Calu3 (cell line): ENCODE results near the gene PTPN21. TPM values are rescaled to one million over a fixed set of nuclear protein-coding genes. Genes with fewer than 3 reads are reported as not detected.

ENCODE experiments used
- BruUV-seq: library from RNA; stranded (reverse); fragments of 400-500 nt; replicated peaks from 2 replicates; lab custom pipeline; 2021; lab: Mats Ljungman, UMichigan
- CTCF ChIA-PET: fragments of 300-600 bp; sonication (Branson Sonifier 250); formaldehyde crosslinking; loops from one replicate; lab custom pipeline; 2022; ENCODE audit warnings: antibody characterized with exemption; lab: Charles Lee
- DNase-seq: peaks from one replicate; pipeline ENCODE4 v3.0.0; 2022
- H3K27ac Mint-ChIP-seq: one replicate; pipeline ENCODE4 v1.8.0; 2022; ENCODE audit warnings: mixed read lengths; ENCODE audit not compliant: unreplicated experiment
- H3K27me3 Mint-ChIP-seq: one replicate; pipeline ENCODE4 v1.8.0; 2022; ENCODE audit warnings: mixed read lengths; ENCODE audit not compliant: unreplicated experiment
- H3K36me3 Mint-ChIP-seq: one replicate; pipeline ENCODE4 v1.8.0; 2022; ENCODE audit warnings: mild to moderate bottlenecking, moderate library complexity, mixed read lengths; ENCODE audit not compliant: insufficient read depth, unreplicated experiment
- H3K4me1 Mint-ChIP-seq: one replicate; pipeline ENCODE4 v1.8.0; 2022; ENCODE audit warnings: mild to moderate bottlenecking, low read depth, mixed read lengths; ENCODE audit not compliant: unreplicated experiment
- H3K4me3 Mint-ChIP-seq: one replicate; pipeline ENCODE4 v1.8.0; 2022; ENCODE audit warnings: mild to moderate bottlenecking, low read depth, moderate library complexity, mixed read lengths; ENCODE audit not compliant: unreplicated experiment
- H3K9me3 Mint-ChIP-seq: one replicate; pipeline ENCODE4 v1.8.0; 2022; ENCODE audit warnings: low read depth, mixed read lengths; ENCODE audit not compliant: unreplicated experiment
- intact Hi-C: fragments of 100-400 bp; cut with micrococcal nuclease; formaldehyde crosslinking; loops from one replicate; pipeline ENCODE4 v1.10.0; 2022; ENCODE audit not compliant: unreplicated experiment
- total RNA-seq: library from RNA; stranded (reverse); gene quantifications from 2 replicates; pipeline ENCODE4 v1.2.3, GENCODE V29; 2022
- TF ChIP-seq, protein P1 (sequence below): fragments of 200-600 bp; IDR thresholded peaks from one replicate; pipeline ENCODE4 v1.8.0; 2022; ENCODE audit warnings: antibody characterized with exemption; ENCODE audit not compliant: unreplicated experiment

PTPN21 gene
- total RNA-seq, 1 experiment from 2014 or later = 10.0 TPM

GRCh38 chr14:88556581-88556980 lies 1.8 kb upstream of the PTPN21 start:
- TF ChIP-seq, protein P1, sequence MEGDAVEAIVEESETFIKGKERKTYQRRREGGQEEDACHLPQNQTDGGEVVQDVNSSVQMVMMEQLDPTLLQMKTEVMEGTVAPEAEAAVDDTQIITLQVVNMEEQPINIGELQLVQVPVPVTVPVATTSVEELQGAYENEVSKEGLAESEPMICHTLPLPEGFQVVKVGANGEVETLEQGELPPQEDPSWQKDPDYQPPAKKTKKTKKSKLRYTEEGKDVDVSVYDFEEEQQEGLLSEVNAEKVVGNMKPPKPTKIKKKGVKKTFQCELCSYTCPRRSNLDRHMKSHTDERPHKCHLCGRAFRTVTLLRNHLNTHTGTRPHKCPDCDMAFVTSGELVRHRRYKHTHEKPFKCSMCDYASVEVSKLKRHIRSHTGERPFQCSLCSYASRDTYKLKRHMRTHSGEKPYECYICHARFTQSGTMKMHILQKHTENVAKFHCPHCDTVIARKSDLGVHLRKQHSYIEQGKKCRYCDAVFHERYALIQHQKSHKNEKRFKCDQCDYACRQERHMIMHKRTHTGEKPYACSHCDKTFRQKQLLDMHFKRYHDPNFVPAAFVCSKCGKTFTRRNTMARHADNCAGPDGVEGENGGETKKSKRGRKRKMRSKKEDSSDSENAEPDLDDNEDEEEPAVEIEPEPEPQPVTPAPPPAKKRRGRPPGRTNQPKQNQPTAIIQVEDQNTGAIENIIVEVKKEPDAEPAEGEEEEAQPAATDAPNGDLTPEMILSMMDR = no peak
- H3K9me3 Mint-ChIP-seq = no peaks in the 10 kb centered on the region
- peaks cover 11% of the 10 kb centered on the region for H3K4me1 Mint-ChIP-seq
- H3K4me3 Mint-ChIP-seq = no peak overlapping the region
- no peak for DNase-seq
- BruUV-seq = no TSS peak
- intact Hi-C loops = no loop called here
- CTCF ChIA-PET = no interaction called here
- no peaks in the 10 kb centered on the region for H3K27me3 Mint-ChIP-seq
- no peak overlapping the region for H3K27ac Mint-ChIP-seq
- peaks cover 22% of the 10 kb centered on the region for H3K36me3 Mint-ChIP-seq

GRCh38 chr14:88553886-88554456 lies 836 bp downstream of the PTPN21 start:
- H3K27me3 Mint-ChIP-seq = no peaks in the 10 kb centered on the region
- intact Hi-C loops = loop anchor here (5.0 kb wide), 1 partner anchor 367 kb away; no protein-coding TSS in a partner anchor
- no peaks in the 10 kb centered on the region for H3K9me3 Mint-ChIP-seq
- H3K4me1 Mint-ChIP-seq = peaks cover 12% of the 10 kb centered on the region
- H3K27ac Mint-ChIP-seq = peak overlapping the region; percentile 58
- DNase-seq = no peak
- CTCF ChIA-PET = no interaction called here
- TSS peak; percentile 66 for BruUV-seq
- peaks cover 28% of the 10 kb centered on the region for H3K36me3 Mint-ChIP-seq
- peak overlapping the region; percentile 79 for H3K4me3 Mint-ChIP-seq
- TF ChIP-seq, protein P1 = no peak

GRCh38 chr14:88552876-88553275 lies 1.9 kb downstream of the PTPN21 start:
- Mint-ChIP-seq H3K27ac (no peak overlapping the region), H3K27me3 (no peaks in the 10 kb centered on the region), H3K36me3 (peaks cover 28% of the 10 kb centered on the region), H3K4me1 (peaks cover 23% of the 10 kb centered on the region), H3K4me3 (peak overlapping the region; percentile 73), H3K9me3 (no peaks in the 10 kb centered on the region)
- no peak for DNase-seq
- CTCF ChIA-PET = interaction anchor here (1.0 kb wide), 1 partner anchor 64 kb away, joined by 3 read pairs; no protein-coding TSS in a partner anchor
- BruUV-seq = no TSS peak
- TF ChIP-seq, protein P1 = no peak
- intact Hi-C loops = loop anchor here (5.0 kb wide), 1 partner anchor 366 kb away; no protein-coding TSS in a partner anchor

- DNase-seq = peak; percentile 6
- CTCF ChIA-PET = interaction anchor here (0.7 kb wide), 1 partner anchor 607 kb away, joined by 3 read pairs; no protein-coding TSS in a partner anchor
- Mint-ChIP-seq H3K36me3 (peaks cover 30% of the 10 kb centered on the region), H3K9me3 (no peaks in the 10 kb centered on the region), H3K4me1 (peaks cover 32% of the 10 kb centered on the region), H3K27ac (no peak overlapping the region), H3K27me3 (no peaks in the 10 kb centered on the region), H3K4me3 (peak overlapping the region; percentile 73)
- no TSS peak for BruUV-seq
- intact Hi-C loops = loop anchor here (2.0 to 5.0 kb wide), 2 partner anchors 59 to 365 kb away; no protein-coding TSS in a partner anchor
- TF ChIP-seq, protein P1 = no peak
Measured at GRCh38 chr14:88551980-88552431, 2.8 kb downstream of the PTPN21 start.
